Activated CD4-positive, alpha-beta T cell treated with anti-CD3 and anti-CD28 coated beads, Interleukin-2, amount 10 ng/mL, durations not matched to agents 7 days and 5 days (primary cell): ENCODE results near the gene BTBD7. TPM values are rescaled to one million over a fixed set of nuclear protein-coding genes. Genes with fewer than 3 reads are reported as not detected.

Source experiments
- CTCF ChIA-PET: fragments of 350-600 bp; sonication (Branson Sonifier 250); formaldehyde crosslinking; loops from one replicate; lab custom pipeline; 2021; ENCODE audit warnings: antibody characterized with exemption; lab: Charles Lee
- POLR2A ChIA-PET: fragments of 350-600 bp; sonication (Branson Sonifier 250); formaldehyde crosslinking; loops from one replicate; lab custom pipeline; 2021; ENCODE audit warnings: antibody characterized with exemption; lab: Charles Lee
- DNase-seq: peaks from one replicate; pipeline ENCODE4 v3.0.0-alpha.2; 2020
- H3K27ac Mint-ChIP-seq: one replicate; pipeline ENCODE4 v1.8.0; 2021; ENCODE audit warnings: mild to moderate bottlenecking, moderate library complexity, mixed read lengths
- H3K27me3 Mint-ChIP-seq: one replicate; pipeline ENCODE4 v1.8.0; 2021; ENCODE audit warnings: mixed read lengths
- H3K36me3 Mint-ChIP-seq: one replicate; pipeline ENCODE4 v1.8.0; 2021; ENCODE audit warnings: low read depth, mixed read lengths
- H3K4me1 Mint-ChIP-seq: one replicate; pipeline ENCODE4 v1.8.0; 2021; ENCODE audit warnings: mixed read lengths
- H3K4me3 Mint-ChIP-seq: one replicate; pipeline ENCODE4 v1.8.0; 2021; ENCODE audit warnings: mild to moderate bottlenecking, moderate library complexity, mixed read lengths
- H3K9me3 Mint-ChIP-seq: one replicate; pipeline ENCODE4 v1.8.0; 2021; ENCODE audit warnings: mixed read lengths
- total RNA-seq, 2 experiments: library from RNA; stranded (reverse); gene quantifications; one replicate each; pipeline ENCODE4 v1.2.3, GENCODE V29; 2021

Gene BTBD7
- total RNA-seq, 2 experiments from 2014 or later = 14.1 to 15.6 TPM

DNA sequence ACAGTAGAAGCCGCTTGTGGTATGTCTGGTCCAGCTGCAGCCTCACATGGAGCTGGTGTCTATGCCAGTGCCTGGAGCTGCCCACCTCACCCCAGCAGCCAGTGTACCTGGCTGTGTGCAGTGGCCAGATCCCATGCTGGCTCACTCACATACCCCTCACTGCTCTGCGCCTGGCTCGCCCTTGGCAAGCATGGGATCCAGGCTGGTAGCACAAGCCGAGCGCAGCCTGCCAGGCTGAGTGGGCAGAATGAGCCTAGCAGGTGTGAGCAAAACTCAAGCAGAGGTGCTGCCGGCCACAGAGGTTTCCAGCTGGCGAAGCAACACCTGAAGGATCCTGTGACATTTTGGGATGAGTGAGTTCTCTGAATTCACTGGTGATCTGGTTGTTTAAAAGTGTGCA, 5.0 kb upstream of the BTBD7 start:
- no peak overlapping the region for H3K4me3 Mint-ChIP-seq
- peaks cover 15% of the 10 kb centered on the region for H3K9me3 Mint-ChIP-seq
- POLR2A ChIA-PET = no interaction called here
- no peaks in the 10 kb centered on the region for H3K27me3 Mint-ChIP-seq
- no peak overlapping the region for H3K27ac Mint-ChIP-seq
- peaks cover 5% of the 10 kb centered on the region for H3K36me3 Mint-ChIP-seq
- CTCF ChIA-PET = no interaction called here
- no peak for DNase-seq
- H3K4me1 Mint-ChIP-seq = peaks cover 13% of the 10 kb centered on the region

DNA sequence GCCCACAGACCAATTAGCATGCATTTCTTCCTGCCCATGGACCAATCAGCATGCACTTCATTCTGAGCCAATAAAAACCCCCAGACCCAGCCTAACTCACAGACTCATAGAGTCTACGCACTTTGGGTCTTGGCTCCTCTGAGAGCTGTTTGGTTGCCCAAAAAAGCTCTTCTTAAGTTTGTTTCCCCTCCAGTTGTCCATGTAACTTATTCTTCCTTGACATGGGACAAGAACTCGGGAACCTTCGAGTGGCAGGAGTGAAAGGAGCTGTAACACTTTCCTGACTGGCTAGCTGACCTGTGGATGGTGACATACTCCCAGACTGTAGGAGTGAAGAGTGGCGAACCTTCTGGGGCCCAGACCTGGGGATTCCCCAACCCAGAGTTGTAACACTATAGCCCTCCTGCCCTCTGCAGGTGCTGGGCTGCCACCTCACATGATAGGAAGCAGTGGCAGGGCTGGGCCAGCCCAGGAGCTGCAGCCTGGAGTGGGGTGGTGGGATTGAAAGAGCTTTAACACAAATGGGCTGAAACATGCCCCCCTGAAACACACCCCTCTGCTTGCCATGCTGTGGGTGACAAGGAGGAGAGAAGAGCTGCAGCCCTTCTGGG, 4.4 kb upstream of the BTBD7 start:
- ChIA-PET CTCF (no interaction called here), POLR2A (no interaction called here)
- Mint-ChIP-seq H3K27me3 (no peaks in the 10 kb centered on the region), H3K9me3 (peaks cover 10% of the 10 kb centered on the region), H3K4me1 (peaks cover 13% of the 10 kb centered on the region), H3K27ac (no peak overlapping the region), H3K4me3 (no peak overlapping the region), H3K36me3 (peaks cover 4% of the 10 kb centered on the region)
- DNase-seq = no peak

DNA sequence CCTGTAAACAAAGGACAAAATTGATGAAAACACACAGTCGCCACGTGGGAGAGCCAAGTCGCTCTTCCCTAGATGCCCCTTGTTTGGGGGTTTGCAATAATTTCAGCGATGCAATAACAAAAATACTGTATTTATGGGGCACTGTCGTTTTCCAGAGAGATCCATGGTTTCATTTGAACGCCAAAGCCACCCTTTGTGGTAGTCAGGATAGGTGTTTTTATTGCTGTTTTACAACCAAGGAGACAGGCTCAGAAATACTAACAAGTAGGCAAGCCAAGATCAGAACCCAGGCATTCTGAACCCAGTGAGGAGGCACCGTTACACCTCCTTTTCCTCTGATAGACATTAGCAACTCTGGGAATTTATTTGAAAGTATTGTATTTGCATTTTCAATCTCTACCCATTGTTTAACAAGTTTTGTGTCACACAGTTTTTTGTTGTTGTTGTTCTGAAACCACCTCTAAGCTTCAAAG, 831 bp upstream of the BTBD7 start:
- peaks cover 7% of the 10 kb centered on the region for H3K9me3 Mint-ChIP-seq
- CTCF ChIA-PET = no interaction called here
- peaks cover 42% of the 10 kb centered on the region for H3K4me1 Mint-ChIP-seq
- peak overlapping the region; percentile 91 for H3K4me3 Mint-ChIP-seq
- POLR2A ChIA-PET = no interaction called here
- H3K36me3 Mint-ChIP-seq = no peaks in the 10 kb centered on the region
- H3K27ac Mint-ChIP-seq = peak overlapping the region; percentile 86
- DNase-seq = no peak
- no peaks in the 10 kb centered on the region for H3K27me3 Mint-ChIP-seq

DNA sequence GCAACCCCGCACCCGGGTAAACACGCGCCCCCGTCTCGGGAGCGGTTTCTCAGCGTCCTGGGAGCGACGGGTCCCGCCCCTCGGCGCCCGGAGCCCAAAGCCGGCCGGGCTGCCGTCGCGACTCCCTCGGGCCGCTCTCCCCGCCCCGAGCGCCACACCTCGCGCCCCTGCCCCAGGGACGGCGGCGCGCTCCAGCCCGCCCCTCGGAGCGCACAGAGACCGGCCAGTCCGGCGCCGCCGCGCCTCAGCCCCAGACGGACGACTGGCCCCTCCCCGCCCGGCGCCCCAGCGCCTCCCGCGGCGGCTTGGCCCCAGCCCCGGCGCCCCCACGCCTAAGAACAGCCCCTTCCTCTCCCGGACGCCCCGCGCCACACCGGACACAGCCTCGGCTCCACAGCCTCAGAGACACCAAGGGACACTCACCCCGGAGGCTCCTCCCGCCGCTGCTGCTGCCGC, 411 bp downstream of the BTBD7 start:
- peak; percentile 31 for DNase-seq
- POLR2A ChIA-PET = no interaction called here
- no peaks in the 10 kb centered on the region for H3K36me3 Mint-ChIP-seq
- peak overlapping the region; percentile 90 for H3K27ac Mint-ChIP-seq
- peaks cover 47% of the 10 kb centered on the region for H3K4me1 Mint-ChIP-seq
- H3K4me3 Mint-ChIP-seq = peak overlapping the region; percentile 91
- peaks cover 7% of the 10 kb centered on the region for H3K9me3 Mint-ChIP-seq
- CTCF ChIA-PET = interaction anchor here (0.6 to 1.0 kb wide), 2 partner anchors 15 to 155 kb away, joined by 3 to 4 read pairs; no protein-coding TSS in a partner anchor
- H3K27me3 Mint-ChIP-seq = no peaks in the 10 kb centered on the region

DNA sequence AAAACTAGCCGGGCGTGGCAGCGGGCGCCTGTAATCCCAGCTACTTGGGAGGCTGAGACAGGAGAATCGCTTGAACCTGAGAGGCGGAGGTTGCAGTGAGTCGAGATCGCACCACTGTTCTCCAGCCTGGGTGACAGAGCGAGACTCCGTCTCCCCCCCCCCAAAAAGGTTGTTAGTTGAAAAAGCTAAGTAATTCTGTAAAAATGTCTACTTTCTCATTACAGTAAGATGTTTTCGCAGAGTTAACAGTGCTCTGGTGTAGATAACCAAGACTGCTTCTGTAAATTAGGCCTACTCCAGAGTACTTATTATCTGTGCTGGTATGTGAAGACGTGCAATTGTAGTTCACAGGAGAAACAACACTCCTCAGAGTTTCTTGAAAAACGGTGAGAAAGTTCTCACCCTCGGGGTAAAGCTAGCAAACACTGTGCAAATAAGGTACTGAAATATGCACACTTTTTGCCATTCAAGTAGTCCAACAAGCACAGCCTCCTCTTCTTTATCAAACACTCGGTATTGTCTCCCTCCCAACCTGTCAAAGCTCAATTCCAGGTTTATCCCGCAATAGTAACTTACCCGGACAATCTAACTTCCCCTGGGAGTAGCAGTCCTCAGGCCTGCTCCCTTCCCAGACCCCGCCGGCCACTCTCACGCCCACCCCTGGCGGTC, 974 bp downstream of the BTBD7 start:
- no peak for DNase-seq
- ChIA-PET POLR2A (no interaction called here), CTCF (interaction anchor here (0.6 to 1.0 kb wide), 2 partner anchors 15 to 155 kb away, joined by 3 to 4 read pairs; no protein-coding TSS in a partner anchor)
- H3K27ac Mint-ChIP-seq = peak overlapping the region; percentile 90
- H3K4me1 Mint-ChIP-seq = peaks cover 48% of the 10 kb centered on the region
- H3K36me3 Mint-ChIP-seq = no peaks in the 10 kb centered on the region
- peaks cover 3% of the 10 kb centered on the region for H3K9me3 Mint-ChIP-seq
- H3K4me3 Mint-ChIP-seq = peak overlapping the region; percentile 91
- H3K27me3 Mint-ChIP-seq = no peaks in the 10 kb centered on the region

DNA sequence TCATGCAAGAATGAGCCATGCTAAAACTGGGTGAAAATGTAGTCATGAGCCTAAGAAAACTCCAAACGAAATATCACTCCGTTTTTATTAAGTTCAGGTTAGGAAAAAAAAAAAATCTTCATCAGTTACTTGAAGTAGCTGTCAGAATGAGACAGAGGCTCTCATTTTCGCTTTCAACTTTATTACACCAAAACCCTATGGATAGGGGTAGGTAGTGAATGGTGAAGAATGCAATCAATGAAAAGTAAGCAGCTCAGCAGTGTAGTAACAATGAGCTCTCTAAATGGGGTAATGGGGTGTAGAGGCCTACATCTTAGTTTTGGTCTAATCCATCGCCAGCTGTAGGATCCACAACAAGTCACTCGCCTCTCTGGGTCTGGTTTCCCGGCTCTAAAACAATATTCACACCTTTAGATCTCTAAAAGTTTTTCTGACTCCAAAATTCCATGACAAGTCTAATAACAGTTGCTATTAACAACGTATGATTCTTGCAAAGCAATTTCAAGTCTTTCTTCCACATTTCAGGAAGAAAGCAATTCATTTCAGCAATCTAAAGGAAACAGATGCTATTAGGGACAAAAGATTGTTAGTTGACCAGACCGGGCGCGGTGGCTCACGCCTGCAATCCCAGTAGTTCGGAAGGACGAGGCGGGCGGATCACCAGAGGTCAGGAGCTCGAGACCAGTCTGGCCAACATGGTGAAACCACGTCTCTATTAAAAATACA, 1.7 kb downstream of the BTBD7 start:
- CTCF ChIA-PET = interaction anchor here (1.0 kb wide), 1 partner anchor 154 kb away, joined by 3 read pairs; no protein-coding TSS in a partner anchor
- H3K27ac Mint-ChIP-seq = no peak overlapping the region
- POLR2A ChIA-PET = no interaction called here
- H3K9me3 Mint-ChIP-seq = no peaks in the 10 kb centered on the region
- peaks cover 48% of the 10 kb centered on the region for H3K4me1 Mint-ChIP-seq
- peak overlapping the region; percentile 91 for H3K4me3 Mint-ChIP-seq
- no peaks in the 10 kb centered on the region for H3K27me3 Mint-ChIP-seq
- DNase-seq = no peak
- no peaks in the 10 kb centered on the region for H3K36me3 Mint-ChIP-seq

DNA sequence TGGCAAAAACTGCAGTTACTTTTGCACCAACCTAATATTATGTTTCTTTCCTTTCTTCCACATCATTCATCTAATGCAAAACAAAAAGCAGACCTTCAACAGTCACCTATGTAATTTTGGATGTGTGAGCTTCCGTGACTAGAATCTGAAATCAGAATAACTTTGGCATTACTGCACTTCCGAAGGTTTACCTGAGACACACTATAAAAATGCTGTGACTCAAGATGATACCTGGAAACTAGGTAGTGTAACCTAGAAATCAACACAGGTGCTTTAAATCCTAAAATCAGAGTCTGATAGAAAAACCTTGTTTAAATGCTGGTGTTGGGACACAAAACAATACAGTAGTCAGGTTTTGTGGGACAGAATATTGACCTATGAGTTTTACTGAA, 2.2 kb downstream of the BTBD7 start:
- no peaks in the 10 kb centered on the region for H3K27me3 Mint-ChIP-seq
- no peaks in the 10 kb centered on the region for H3K9me3 Mint-ChIP-seq
- H3K4me1 Mint-ChIP-seq = peaks cover 48% of the 10 kb centered on the region
- ChIA-PET CTCF (no interaction called here), POLR2A (no interaction called here)
- H3K27ac Mint-ChIP-seq = no peak overlapping the region
- peak overlapping the region; percentile 91 for H3K4me3 Mint-ChIP-seq
- DNase-seq = no peak
- no peaks in the 10 kb centered on the region for H3K36me3 Mint-ChIP-seq

DNA sequence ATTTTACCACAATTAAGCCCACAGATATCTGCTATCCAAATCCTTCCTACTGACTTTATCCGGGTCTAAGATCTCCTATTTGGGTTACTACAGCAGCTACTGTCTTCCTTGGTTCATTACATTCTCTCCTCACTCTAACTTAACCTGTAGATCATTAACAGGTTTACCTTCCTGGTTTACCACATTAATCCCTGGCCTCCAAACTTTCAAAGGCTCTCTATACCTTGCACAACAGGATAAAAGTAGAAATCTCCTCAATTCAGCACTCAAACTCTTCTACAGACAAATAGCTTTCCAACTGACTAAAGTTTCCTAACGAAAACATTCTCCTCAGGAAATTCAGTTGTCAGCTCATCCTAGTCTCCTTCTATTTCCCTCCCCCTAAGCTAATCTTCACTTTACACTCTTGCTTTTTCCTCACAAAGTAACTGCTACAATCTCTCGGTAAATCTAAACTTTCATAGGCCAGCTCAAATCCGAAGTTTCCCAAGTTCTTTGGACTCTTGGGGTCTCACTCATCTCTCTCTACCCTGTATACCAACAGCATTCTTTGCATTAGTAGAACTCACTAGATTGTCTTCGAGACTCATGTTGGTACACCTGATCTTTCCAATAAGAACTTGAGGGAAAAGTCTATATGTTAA, 2.7 kb downstream of the BTBD7 start:
- ChIA-PET POLR2A (no interaction called here), CTCF (no interaction called here)
- H3K36me3 Mint-ChIP-seq = peaks cover 2% of the 10 kb centered on the region
- no peak overlapping the region for H3K27ac Mint-ChIP-seq
- DNase-seq = no peak
- no peak overlapping the region for H3K4me3 Mint-ChIP-seq
- H3K27me3 Mint-ChIP-seq = no peaks in the 10 kb centered on the region
- peaks cover 48% of the 10 kb centered on the region for H3K4me1 Mint-ChIP-seq
- H3K9me3 Mint-ChIP-seq = no peaks in the 10 kb centered on the region

DNA sequence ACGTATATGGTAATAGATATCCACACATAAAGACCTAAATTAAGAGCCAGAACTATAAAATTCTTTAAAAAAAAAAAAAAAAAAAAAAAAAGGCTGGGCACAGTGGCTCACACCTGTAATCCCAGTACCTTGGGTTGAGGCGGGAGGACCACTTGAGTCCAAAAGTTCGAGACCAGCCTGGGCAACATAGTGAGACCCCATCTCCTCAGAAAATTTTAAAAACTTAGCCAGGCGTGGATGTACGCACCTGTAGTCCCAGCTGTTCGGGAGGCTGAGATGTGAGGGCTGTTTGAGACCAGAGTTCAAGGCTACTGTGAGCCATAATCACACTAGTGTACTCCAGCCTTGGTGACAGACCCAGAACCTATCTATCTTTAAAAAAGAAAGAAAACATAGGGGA, 4.3 kb downstream of the BTBD7 start:
- DNase-seq = no peak
- Mint-ChIP-seq H3K36me3 (peaks cover 10% of the 10 kb centered on the region), H3K27me3 (no peaks in the 10 kb centered on the region), H3K4me3 (no peak overlapping the region), H3K9me3 (no peaks in the 10 kb centered on the region), H3K4me1 (peaks cover 41% of the 10 kb centered on the region), H3K27ac (no peak overlapping the region)
- CTCF ChIA-PET = interaction anchor here (1.1 kb wide), 1 partner anchor 11 kb away, joined by 3 read pairs; no protein-coding TSS in a partner anchor
- POLR2A ChIA-PET = no interaction called here

DNA sequence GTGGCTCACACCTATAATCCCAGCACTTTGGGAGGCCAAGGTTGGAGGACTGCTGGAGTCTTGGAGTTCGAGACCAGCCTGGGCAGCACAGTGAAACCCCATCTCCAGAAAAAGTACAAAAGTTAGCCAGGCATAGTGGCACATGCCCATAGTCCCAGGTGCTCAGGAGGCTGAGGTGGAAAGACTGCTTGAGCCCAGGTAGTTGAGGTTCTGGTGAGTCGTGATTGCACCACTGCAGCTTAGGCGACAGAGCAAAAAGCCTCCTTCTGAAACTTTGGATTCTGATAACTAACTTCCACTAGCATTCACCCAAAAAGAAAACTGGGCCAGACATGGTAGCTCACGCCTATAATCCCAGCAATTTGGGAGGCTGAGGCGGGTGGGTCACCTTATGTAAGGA, 6.6 kb downstream of the BTBD7 start:
- CTCF ChIA-PET = no interaction called here
- H3K9me3 Mint-ChIP-seq = no peaks in the 10 kb centered on the region
- peaks cover 15% of the 10 kb centered on the region for H3K36me3 Mint-ChIP-seq
- peaks cover 31% of the 10 kb centered on the region for H3K4me1 Mint-ChIP-seq
- H3K4me3 Mint-ChIP-seq = no peak overlapping the region
- no peaks in the 10 kb centered on the region for H3K27me3 Mint-ChIP-seq
- POLR2A ChIA-PET = no interaction called here
- H3K27ac Mint-ChIP-seq = no peak overlapping the region
- DNase-seq = no peak

DNA sequence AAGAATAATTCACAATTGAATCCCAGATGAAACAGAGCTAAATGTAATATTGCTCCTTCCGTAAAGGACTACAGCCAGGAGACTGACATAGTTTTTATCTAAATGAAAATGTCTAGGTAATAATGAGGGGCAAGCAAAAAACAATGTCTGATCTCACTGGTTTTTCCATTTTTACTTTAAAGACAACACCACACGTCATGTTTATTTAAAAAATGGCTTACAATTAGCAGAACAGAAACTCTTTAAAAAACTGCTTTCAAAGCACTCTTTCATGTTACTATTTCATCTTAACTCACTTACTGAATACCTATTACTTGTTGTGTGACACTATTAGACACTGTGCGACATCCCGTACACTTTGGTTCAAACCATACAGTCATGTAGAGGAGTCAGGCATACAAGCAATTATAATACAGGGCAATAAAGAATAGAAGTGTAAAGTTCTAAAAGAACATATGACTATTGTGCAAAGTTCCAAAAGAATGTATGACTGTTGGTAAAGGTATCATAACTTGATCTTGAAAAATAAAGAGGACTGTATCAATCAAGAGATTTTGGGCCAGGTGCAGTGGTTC, 9.1 kb downstream of the BTBD7 start:
- Mint-ChIP-seq H3K36me3 (peaks cover 17% of the 10 kb centered on the region), H3K27ac (no peak overlapping the region), H3K4me1 (peaks cover 22% of the 10 kb centered on the region), H3K27me3 (no peaks in the 10 kb centered on the region), H3K4me3 (no peak overlapping the region), H3K9me3 (no peaks in the 10 kb centered on the region)
- ChIA-PET POLR2A (no interaction called here), CTCF (no interaction called here)
- DNase-seq = no peak

DNA sequence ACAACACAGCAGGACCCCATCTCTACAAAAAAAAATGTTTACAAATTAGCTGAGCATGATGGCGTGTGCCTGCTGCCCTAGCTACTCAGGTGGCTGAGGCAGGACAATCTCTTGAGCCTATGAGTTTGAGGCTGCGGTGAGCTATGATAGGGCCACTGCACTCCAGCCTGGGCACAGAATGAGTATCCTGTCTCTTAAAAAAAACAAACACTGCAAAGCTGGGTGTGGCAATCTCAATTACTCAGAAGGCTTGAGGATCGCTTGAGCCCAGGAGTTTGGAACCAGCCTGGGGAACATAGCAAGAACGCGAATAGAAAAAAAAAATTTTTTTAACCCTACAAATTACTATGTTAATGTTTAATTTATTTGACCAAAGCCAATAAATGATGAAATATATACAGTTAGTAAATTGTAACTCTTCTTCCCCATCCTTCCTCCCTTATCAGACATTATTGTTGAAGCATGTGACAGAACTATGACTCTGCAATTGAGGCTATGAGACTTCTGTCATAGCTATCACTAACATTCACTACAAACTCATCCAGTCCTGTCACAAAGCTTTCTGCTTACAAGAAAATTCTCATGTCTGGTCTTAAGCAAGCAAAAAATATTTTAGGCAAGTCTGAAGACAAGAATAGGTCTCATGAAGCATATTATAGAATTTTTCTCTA, 9.8 kb downstream of the BTBD7 start:
- no peaks in the 10 kb centered on the region for H3K27me3 Mint-ChIP-seq
- no peak for DNase-seq
- H3K36me3 Mint-ChIP-seq = peaks cover 17% of the 10 kb centered on the region
- ChIA-PET CTCF (no interaction called here), POLR2A (no interaction called here)
- peaks cover 22% of the 10 kb centered on the region for H3K4me1 Mint-ChIP-seq
- H3K4me3 Mint-ChIP-seq = no peak overlapping the region
- no peaks in the 10 kb centered on the region for H3K9me3 Mint-ChIP-seq
- no peak overlapping the region for H3K27ac Mint-ChIP-seq
